Common myeloid progenitor, CD34-positive (primary cell): ENCODE results near the gene AHI1.
A peak's percentile ranks its signal among the peaks of the same experiment; 100 is the strongest.

Experiments
- CTCF ChIA-PET: fragments of 350-600 bp; sonication (Branson Sonifier 250); formaldehyde crosslinking; loops from one replicate; lab custom pipeline; 2021; ENCODE audit warnings: antibody characterized with exemption; lab: Charles Lee
- POLR2A ChIA-PET: fragments of 350-600 bp; sonication (Branson Sonifier 250); formaldehyde crosslinking; loops from one replicate; lab custom pipeline; 2021; ENCODE audit warnings: antibody characterized with exemption; lab: Charles Lee
- DNase-seq, 3 donors: peaks; one replicate each; pipeline versions ENCODE4 v3.0.0 to v3.0.0-alpha.2; 2013
- H3K27ac ChIP-seq, 2 experiments: 1 replicate in 1 of 2; 2 replicates in 1 of 2; pipeline ENCODE4 v1.7.0; 2013; ENCODE audit warnings: inconsistent platforms in 2 of 2, low read length in 2 of 2, mild to moderate bottlenecking in 2 of 2, low read depth in 1 of 2, moderate library complexity in 1 of 2; ENCODE audit not compliant: severe bottlenecking in 2 of 2, insufficient read depth in 1 of 2, poor library complexity in 1 of 2
- H3K27me3 ChIP-seq, 5 experiments: replicated peaks in 2 of 5; 1 replicate in 3 of 5; 2 replicates in 2 of 5; pipeline versions ENCODE4 v1.6.1 to v1.7.0; 2013; ENCODE audit warnings: low read length in 4 of 5, mild to moderate bottlenecking in 2 of 5, moderate library complexity in 2 of 5, inconsistent platforms in 1 of 5; ENCODE audit not compliant: insufficient read depth in 5 of 5, control insufficient read depth in 4 of 5
- H3K36me3 ChIP-seq, 4 experiments: 1 replicate in 2 of 4; 2 replicates in 2 of 4; pipeline versions ENCODE4 v1.6.1 to v1.7.0; 2013; ENCODE audit warnings: low read length in 3 of 4, control low read depth in 1 of 4, mild to moderate bottlenecking in 1 of 4; ENCODE audit not compliant: control insufficient read depth in 4 of 4, insufficient read depth in 4 of 4
- H3K4me1 ChIP-seq, 4 experiments: 1 replicate in 3 of 4; 2 replicates in 1 of 4; pipeline versions ENCODE4 v1.6.1 to v1.7.1; 2013; ENCODE audit warnings: low read length in 3 of 4, mild to moderate bottlenecking in 3 of 4, control low read depth in 1 of 4, inconsistent platforms in 1 of 4, moderate library complexity in 1 of 4; ENCODE audit not compliant: control insufficient read depth in 4 of 4, insufficient read depth in 4 of 4; ENCODE audit errors: control extremely low read depth in 1 of 4
- H3K4me3 ChIP-seq, 7 experiments: 1 replicate in 4 of 7; 2 replicates in 3 of 7; pipeline versions ENCODE4 v1.5.1 to v1.7.0; 2013; ENCODE audit warnings: mild to moderate bottlenecking in 7 of 7, low read length in 6 of 7, moderate library complexity in 6 of 7, inconsistent platforms in 2 of 7, low read depth in 2 of 7, control low read depth in 1 of 7; ENCODE audit not compliant: insufficient read depth in 4 of 7, control insufficient read depth in 1 of 7; ENCODE audit errors: extremely low read depth in 1 of 7
- H3K9me3 ChIP-seq, 5 experiments: 1 replicate in 4 of 5; 2 replicates in 1 of 5; pipeline versions ENCODE4 v1.6.1 to v1.7.1; 2013; ENCODE audit warnings: low read length in 4 of 5, mild to moderate bottlenecking in 2 of 5, inconsistent platforms in 1 of 5, low read depth in 1 of 5, moderate library complexity in 1 of 5; ENCODE audit not compliant: control insufficient read depth in 4 of 5, insufficient read depth in 2 of 5; ENCODE audit errors: control extremely low read depth in 1 of 5
- WGBS: methylation state at CpG from one replicate; pipeline ENCODE4 v1.1.5; 2013; ENCODE audit not compliant: insufficient coverage; 5-methylcytosine and 5-hydroxymethylcytosine counted together

The AHI1 gene

DNA sequence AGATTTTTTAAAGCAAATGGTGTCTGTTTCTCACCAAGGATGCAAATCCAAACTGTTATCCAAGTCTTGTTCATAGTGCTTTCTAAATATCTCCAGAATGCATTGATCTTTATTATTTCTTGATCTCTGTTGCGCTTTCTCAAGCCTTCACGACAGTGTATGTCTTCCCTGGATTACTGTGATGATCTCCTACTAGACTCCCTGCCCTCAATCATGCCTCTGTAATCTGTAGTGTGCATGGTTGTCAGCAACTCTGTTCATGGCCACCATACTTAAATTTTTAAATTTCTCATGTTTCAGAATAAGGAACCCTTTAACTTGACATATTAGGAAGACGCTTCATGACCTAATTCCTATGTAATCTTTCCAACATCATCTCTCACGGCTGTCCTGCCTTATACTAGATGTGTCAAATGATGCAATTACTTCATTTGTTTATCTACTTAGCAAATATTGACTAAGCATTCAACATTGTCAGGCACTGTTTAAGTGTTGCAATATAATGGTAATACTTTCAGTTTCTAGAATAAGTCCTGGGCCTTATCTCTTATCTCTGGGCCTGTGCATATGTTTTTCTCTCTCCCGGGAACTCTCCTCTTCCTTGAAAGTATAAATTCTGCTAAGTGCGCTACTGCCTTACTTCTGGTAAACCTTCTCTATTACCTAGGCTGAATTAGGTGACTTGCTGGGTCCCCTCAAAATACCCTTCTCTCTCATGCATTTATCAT is 25.6 kb upstream of the AHI1 start:
- WGBS = 86% methylated on average over 4 of the region's 6 CpGs
- no peaks in the 10 kb centered on the region for H3K27me3 ChIP-seq
- H3K4me3 ChIP-seq = no peak overlapping the region
- no peak for DNase-seq
- H3K27ac ChIP-seq = no peak overlapping the region
- H3K36me3 ChIP-seq = peaks cover 0 to 2% (median 0%) of the 10 kb centered on the region in 4 experiments
- H3K9me3 ChIP-seq = peaks cover 0 to 2% (median 0%) of the 10 kb centered on the region in 5 experiments
- POLR2A ChIA-PET = no interaction called here
- CTCF ChIA-PET = no interaction called here
- H3K4me1 ChIP-seq = no peaks in the 10 kb centered on the region

DNA sequence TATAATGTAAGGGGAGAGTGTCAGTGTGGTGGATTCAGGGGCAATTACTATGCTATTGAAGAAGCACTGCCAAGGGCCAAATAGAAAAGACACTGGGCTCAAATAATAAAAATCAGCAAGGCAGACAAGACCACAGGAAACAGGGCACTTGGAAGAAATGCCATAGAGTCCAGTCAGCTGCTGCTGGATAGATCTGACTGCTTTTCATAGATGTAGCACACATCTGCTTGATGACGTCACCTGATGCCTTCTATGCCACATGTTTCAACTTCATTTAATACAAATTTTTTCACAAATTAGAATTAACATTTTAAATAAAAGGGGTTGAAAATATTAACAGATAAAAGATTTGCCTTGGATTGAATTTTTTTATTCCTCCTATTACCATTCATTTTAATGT is 23.9 kb upstream of the AHI1 start:
- Histone ChIP-seq H3K4me1 (no peaks in the 10 kb centered on the region), H3K36me3 (peaks cover 0 to 2% (median 0%) of the 10 kb centered on the region in 4 experiments), H3K9me3 (peaks cover 0 to 4% (median 0%) of the 10 kb centered on the region in 5 experiments), H3K27ac (no peak overlapping the region), H3K27me3 (no peaks in the 10 kb centered on the region), H3K4me3 (no peak overlapping the region)
- WGBS = no CpG with 5 or more reads among the region's 1 CpG
- no peak for DNase-seq
- ChIA-PET POLR2A (no interaction called here), CTCF (no interaction called here)

DNA sequence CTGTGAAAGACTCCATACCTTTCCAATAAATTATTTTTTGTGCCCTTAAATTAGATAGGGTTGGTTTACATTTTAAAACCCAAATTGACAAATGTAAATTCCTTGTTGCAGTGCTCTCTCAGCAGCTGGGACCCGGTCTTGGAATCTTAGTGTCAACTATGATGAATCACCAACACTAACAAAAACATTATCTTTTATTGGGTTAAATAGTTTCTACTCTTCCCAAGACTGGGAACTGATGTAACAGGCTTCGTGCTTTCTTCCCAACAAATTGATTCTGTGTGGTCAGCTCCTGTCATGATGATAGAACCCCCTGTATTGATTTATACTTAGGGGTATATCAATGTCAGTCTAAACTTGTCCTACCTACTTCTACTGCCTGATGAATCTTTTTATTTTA is 23.2 kb upstream of the AHI1 start:
- WGBS = no CpG with 5 or more reads among the region's 2 CpGs
- ChIA-PET CTCF (no interaction called here), POLR2A (no interaction called here)
- Histone ChIP-seq H3K4me3 (no peak overlapping the region), H3K4me1 (no peaks in the 10 kb centered on the region), H3K27ac (no peak overlapping the region), H3K36me3 (peaks cover 0 to 2% (median 0%) of the 10 kb centered on the region in 4 experiments), H3K9me3 (peaks cover 0 to 4% (median 0%) of the 10 kb centered on the region in 5 experiments), H3K27me3 (no peaks in the 10 kb centered on the region)
- no peak for DNase-seq

DNA sequence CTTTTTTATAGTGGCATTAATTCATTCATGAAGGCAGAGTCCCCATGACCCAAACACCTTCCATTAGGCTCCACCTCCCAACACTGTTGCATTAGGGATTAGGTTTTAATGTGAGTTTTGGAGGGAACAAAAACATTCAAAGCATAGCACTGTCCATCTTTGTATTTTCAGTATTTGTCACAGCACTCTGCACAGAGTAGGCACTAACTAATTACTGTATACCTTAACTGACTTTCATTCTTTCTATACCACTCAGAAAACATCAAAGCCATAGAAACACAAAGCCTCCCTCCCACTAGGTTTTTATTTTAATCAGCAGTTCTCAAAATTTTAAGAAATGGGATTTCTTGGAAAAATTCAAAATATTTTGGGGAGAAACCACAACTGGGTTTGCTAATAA is 21.8 kb upstream of the AHI1 start:
- Histone ChIP-seq H3K36me3 (peaks cover 0 to 2% (median 0%) of the 10 kb centered on the region in 4 experiments), H3K4me1 (no peaks in the 10 kb centered on the region), H3K9me3 (peaks cover 0 to 4% (median 0%) of the 10 kb centered on the region in 5 experiments), H3K27ac (no peak overlapping the region), H3K4me3 (no peak overlapping the region), H3K27me3 (no peaks in the 10 kb centered on the region)
- DNase-seq = no peak
- ChIA-PET CTCF (interaction anchor here (1.1 kb wide), 1 partner anchor 16 kb away, joined by 4 read pairs; no protein-coding TSS in a partner anchor), POLR2A (no interaction called here)

DNA sequence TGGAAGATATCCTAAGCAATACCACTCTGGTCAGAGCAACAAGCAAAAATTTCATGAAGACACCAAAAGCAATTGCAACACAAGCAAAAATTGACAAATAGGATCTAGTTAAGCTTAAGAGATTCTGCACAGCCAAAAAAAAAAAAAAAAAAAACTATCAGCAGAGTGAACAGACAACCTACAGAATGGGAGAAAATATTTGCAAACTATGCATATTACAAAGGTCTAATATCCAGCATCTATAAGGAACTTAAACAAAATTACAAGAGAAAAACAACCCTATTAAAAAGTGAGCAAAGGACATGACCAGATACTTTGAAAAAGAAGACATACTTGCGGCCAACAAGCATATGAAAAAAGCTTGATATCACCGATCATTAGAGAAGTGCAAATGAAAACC is 20.0 kb upstream of the AHI1 start:
- peaks cover 0 to 2% (median 0%) of the 10 kb centered on the region in 4 experiments for H3K36me3 ChIP-seq
- ChIA-PET CTCF (no interaction called here), POLR2A (no interaction called here)
- H3K4me1 ChIP-seq = no peaks in the 10 kb centered on the region
- H3K27me3 ChIP-seq = no peaks in the 10 kb centered on the region
- H3K9me3 ChIP-seq = peaks cover 0 to 4% (median 0%) of the 10 kb centered on the region in 5 experiments
- no peak overlapping the region for H3K27ac ChIP-seq
- no peak for DNase-seq
- H3K4me3 ChIP-seq = no peak overlapping the region
- no CpG with 5 or more reads among the region's 2 CpGs for WGBS

DNA sequence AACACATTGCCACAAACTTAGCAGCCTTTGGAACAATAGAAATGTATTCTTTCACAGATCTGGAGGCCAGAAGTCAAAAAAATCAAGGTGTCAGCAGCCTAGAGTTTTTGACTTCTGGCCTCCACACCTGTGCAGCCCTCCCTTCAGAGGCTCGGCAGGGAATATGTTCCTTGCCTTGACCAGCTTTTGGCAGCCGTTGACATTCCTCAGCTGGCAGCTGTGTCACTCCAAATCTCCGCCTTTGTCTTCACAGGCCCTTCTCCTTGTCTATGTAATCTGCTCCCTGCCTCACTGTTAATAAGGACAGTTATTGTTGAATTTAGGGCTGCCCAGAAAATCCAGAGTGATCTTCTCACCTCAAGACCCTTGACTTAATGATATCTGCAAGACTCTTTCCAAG is 17.2 kb upstream of the AHI1 start:
- DNase-seq = no peak
- Histone ChIP-seq H3K27ac (no peak overlapping the region), H3K9me3 (peaks cover 0 to 4% (median 0%) of the 10 kb centered on the region in 5 experiments), H3K4me3 (no peak overlapping the region), H3K4me1 (no peaks in the 10 kb centered on the region), H3K36me3 (peaks cover 0 to 2% (median 0%) of the 10 kb centered on the region in 4 experiments), H3K27me3 (no peaks in the 10 kb centered on the region)
- ChIA-PET POLR2A (no interaction called here), CTCF (no interaction called here)
- 98% methylated on average over 3 of the region's 3 CpGs for WGBS

DNA sequence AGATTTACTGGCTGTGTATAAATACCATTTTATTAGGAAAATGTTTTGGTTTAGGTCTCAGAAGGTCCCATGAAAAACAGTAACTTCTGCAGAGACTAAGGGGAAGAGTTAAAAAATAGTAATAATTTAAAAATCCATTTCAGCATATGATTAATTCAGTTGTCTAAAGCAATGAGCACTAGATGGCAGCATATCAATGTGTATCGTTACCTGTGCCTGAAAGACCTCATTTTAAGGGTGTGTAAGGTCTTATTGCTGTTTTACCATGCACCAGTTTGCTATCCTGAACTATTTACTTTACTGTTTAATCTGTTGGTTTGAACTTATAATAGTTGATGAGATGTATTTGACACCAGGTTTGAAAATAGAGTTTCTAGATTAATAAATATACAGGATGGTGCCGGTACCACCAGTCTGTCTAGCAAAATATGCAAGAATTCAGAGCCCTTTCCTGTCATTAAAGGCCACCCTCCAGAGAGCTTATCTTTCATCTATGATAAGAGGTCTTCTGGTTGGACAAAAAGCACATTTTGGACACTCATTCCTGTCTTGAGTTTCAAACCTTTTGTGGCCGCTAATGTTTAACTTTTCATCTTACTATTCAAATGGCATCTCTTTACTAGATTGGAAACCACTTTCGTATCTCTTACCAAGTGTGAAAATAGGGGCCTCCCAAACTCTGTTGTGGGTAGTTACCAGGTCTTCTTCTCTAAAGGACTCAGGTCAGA is 8.9 kb upstream of the AHI1 start:
- Histone ChIP-seq H3K9me3 (no peaks in the 10 kb centered on the region), H3K4me1 (no peaks in the 10 kb centered on the region), H3K27ac (no peak overlapping the region), H3K36me3 (no peaks in the 10 kb centered on the region), H3K4me3 (no peak overlapping the region), H3K27me3 (no peaks in the 10 kb centered on the region)
- POLR2A ChIA-PET = no interaction called here
- 100% methylated on average over 2 of the region's 4 CpGs for WGBS
- DNase-seq = peak; percentile 62 to 77 (median 76)
- CTCF ChIA-PET = interaction anchor here (1.0 to 2.5 kb wide), 4 partner anchors 11 to 720 kb away, joined by 3 to 10 read pairs (median 4); no protein-coding TSS in a partner anchor
